ENCODE results near the gene RNF13.
"Not testable (repeated sequence)": the region's sequence is repeated elsewhere in the genome, so short reads cannot be mapped to it uniquely, and the experiment has no call there.

Gene RNF13

DNA sequence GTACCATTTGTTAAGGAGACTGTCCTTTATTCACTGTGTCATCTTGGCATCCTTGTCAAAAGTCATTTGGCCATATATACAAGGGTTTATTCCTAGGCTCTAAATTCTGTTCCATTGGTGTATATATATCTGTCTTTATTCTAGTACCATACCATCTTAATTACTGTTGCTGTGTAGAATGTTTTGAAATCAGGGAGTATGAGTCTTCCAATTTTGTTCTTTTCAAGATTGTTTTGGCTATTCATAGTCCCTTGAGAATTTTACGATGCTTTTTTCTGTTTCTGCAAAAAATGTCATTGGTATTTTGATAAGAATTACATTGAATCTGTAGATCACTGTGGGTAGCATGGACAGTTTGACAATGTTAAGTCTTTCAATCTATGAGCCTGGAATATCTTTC lies 128.9 kb downstream of the RNF13 start:
- no peak overlapping the region for H3K27ac Mint-ChIP-seq
- H3K27me3 Mint-ChIP-seq = no peaks in the 10 kb centered on the region
- H3K4me1 Mint-ChIP-seq (ENCODE audit: low read depth) = peaks cover 21% of the 10 kb centered on the region
- H3K9me3 Mint-ChIP-seq = peaks cover 4% of the 10 kb centered on the region
- no peak overlapping the region for H3K4me3 Mint-ChIP-seq
- intact Hi-C loops (cut with micrococcal nuclease) = no loop called here
- peaks cover 92% of the 10 kb centered on the region for H3K36me3 Mint-ChIP-seq (ENCODE audit: low read depth)

GRCh38 chr3:149942409-149942808 lies 129.4 kb downstream of the RNF13 start:
- Mint-ChIP-seq H3K27me3 (no peaks in the 10 kb centered on the region), H3K36me3 (ENCODE audit: low read depth) (peaks cover 93% of the 10 kb centered on the region), H3K9me3 (peaks cover 8% of the 10 kb centered on the region), H3K27ac (no peak overlapping the region), H3K4me1 (ENCODE audit: low read depth) (peaks cover 26% of the 10 kb centered on the region), H3K4me3 (no peak overlapping the region)
- intact Hi-C loops (cut with micrococcal nuclease) = no loop called here

DNA sequence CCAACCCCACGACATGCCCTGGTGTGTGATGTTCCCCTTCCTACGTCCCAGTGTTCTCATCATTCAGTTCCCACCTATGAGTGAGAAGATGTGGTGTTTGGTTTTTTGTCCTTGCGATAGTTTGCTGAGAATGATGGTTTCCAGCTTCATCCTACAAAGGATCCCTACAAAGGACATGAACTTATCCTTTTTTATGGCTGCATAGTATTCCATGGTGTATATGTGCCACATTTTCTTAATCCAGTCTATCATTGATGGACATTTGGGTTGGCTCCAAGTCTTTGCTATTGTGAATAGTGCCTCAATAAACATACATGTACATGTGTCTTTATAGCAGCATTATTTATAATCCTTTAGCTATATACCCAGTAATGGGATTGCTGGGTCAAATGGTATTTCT lies 131.0 kb downstream of the RNF13 start:
- H3K27me3 Mint-ChIP-seq; intact Hi-C loops (cut with micrococcal nuclease); H3K4me3 Mint-ChIP-seq; H3K27ac Mint-ChIP-seq; H3K9me3 Mint-ChIP-seq: not testable (repeated sequence)
- H3K4me1 Mint-ChIP-seq (ENCODE audit: low read depth) = peaks cover 37% of the 10 kb centered on the region
- peaks cover 99% of the 10 kb centered on the region for H3K36me3 Mint-ChIP-seq (ENCODE audit: low read depth)

GRCh38 chr3:149947231-149947630 lies 134.2 kb downstream of the RNF13 start:
- Mint-ChIP-seq H3K27ac (peak overlapping the region; percentile 65), H3K27me3 (no peaks in the 10 kb centered on the region), H3K9me3 (peaks cover 8% of the 10 kb centered on the region), H3K4me3 (no peak overlapping the region), H3K36me3 (ENCODE audit: low read depth) (peaks cover 98% of the 10 kb centered on the region), H3K4me1 (ENCODE audit: low read depth) (peaks cover 43% of the 10 kb centered on the region)
- intact Hi-C loops (cut with micrococcal nuclease) = no loop called here

GRCh38 chr3:149949181-149949580 lies 136.2 kb downstream of the RNF13 start:
- Mint-ChIP-seq H3K27ac (no peak overlapping the region), H3K27me3 (no peaks in the 10 kb centered on the region), H3K4me3 (no peak overlapping the region), H3K4me1 (ENCODE audit: low read depth) (peaks cover 43% of the 10 kb centered on the region), H3K36me3 (ENCODE audit: low read depth) (peaks cover 79% of the 10 kb centered on the region), H3K9me3 (peaks cover 8% of the 10 kb centered on the region)
- intact Hi-C loops (cut with micrococcal nuclease) = no loop called here

GRCh38 chr3:149954812-149955211 lies 141.8 kb downstream of the RNF13 start:
- Mint-ChIP-seq H3K27ac (no peak overlapping the region), H3K9me3 (no peaks in the 10 kb centered on the region), H3K36me3 (ENCODE audit: low read depth) (peaks cover 56% of the 10 kb centered on the region), H3K4me1 (ENCODE audit: low read depth) (peaks cover 10% of the 10 kb centered on the region), H3K27me3 (no peaks in the 10 kb centered on the region), H3K4me3 (no peak overlapping the region)
- intact Hi-C loops (cut with micrococcal nuclease) = no loop called here

DNA sequence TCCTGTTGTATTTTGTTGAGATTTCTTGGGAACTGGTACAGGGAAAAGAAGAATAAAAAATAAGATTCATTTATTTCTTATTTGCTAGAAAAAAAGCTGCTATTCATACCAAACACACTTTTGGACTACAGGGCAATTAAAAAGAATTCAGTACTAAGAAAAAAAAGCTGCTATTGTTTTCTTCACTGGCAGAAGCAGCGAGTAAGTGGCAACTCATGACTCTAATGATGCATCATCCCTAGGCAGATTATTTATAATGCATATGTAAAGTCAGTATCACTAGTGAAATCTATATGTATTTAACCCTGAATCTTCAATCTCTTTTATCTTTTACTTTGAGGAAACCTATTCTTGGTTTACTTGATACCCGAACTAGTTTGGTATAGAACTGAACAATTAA lies 142.4 kb downstream of the RNF13 start:
- intact Hi-C loops (cut with micrococcal nuclease) = no loop called here
- no peaks in the 10 kb centered on the region for H3K27me3 Mint-ChIP-seq
- H3K9me3 Mint-ChIP-seq = no peaks in the 10 kb centered on the region
- H3K36me3 Mint-ChIP-seq (ENCODE audit: low read depth) = peaks cover 54% of the 10 kb centered on the region
- H3K27ac Mint-ChIP-seq = no peak overlapping the region
- peaks cover 10% of the 10 kb centered on the region for H3K4me1 Mint-ChIP-seq (ENCODE audit: low read depth)
- H3K4me3 Mint-ChIP-seq = no peak overlapping the region

- Mint-ChIP-seq H3K4me3 (no peak overlapping the region), H3K27ac (no peak overlapping the region), H3K36me3 (ENCODE audit: low read depth) (peaks cover 48% of the 10 kb centered on the region), H3K27me3 (no peaks in the 10 kb centered on the region), H3K9me3 (no peaks in the 10 kb centered on the region), H3K4me1 (ENCODE audit: low read depth) (peaks cover 4% of the 10 kb centered on the region)
- intact Hi-C loops (cut with micrococcal nuclease) = no loop called here
Observed at GRCh38 chr3:149957361-149958125, 144.5 kb downstream of the RNF13 start.

DNA sequence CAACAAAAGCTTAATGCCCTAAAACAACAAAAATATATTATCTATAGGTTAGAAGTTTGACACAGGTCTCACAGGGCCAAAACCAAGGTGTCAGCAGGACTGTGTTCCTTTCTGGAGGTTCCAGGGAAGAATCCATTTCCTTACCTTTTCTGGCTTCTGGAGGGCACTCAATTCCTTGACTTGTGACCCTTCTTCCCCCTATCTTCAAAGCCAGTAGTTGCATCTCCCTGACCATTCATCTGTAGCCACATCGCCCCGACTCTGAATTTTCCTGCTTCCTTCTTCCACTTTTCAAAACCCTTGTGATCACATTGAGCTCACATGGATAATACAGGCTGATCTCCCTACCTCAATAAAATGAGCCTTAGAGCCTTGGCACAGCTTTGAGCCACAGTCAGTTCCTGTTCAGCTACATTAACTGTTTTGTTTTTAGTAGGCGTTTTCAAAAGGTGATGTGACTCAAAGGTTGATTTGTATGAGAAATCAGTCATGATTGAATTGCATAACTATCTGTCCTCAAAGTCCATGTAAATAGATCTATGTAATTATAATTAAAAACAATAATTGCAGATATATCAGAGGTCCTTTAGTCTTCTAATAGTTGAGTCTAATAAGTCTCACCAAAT lies 145.3 kb downstream of the RNF13 start:
- Mint-ChIP-seq H3K36me3 (ENCODE audit: low read depth) (peaks cover 49% of the 10 kb centered on the region), H3K27ac (no peak overlapping the region), H3K4me3 (no peak overlapping the region), H3K4me1 (ENCODE audit: low read depth) (peaks cover 4% of the 10 kb centered on the region), H3K27me3 (no peaks in the 10 kb centered on the region), H3K9me3 (no peaks in the 10 kb centered on the region)
- intact Hi-C loops (cut with micrococcal nuclease) = no loop called here

- Mint-ChIP-seq H3K4me3 (no peak overlapping the region), H3K9me3 (no peaks in the 10 kb centered on the region), H3K36me3 (ENCODE audit: low read depth) (peaks cover 57% of the 10 kb centered on the region), H3K4me1 (ENCODE audit: low read depth) (peaks cover 4% of the 10 kb centered on the region), H3K27me3 (no peaks in the 10 kb centered on the region), H3K27ac (no peak overlapping the region)
- intact Hi-C loops (cut with micrococcal nuclease) = no loop called here
Observed at GRCh38 chr3:149959443-149959842, 146.4 kb downstream of the RNF13 start.

GRCh38 chr3:149963485-149963884 lies 150.5 kb downstream of the RNF13 start:
- intact Hi-C loops (cut with micrococcal nuclease) = loop anchor here (10.0 kb wide), 1 partner anchor 531 kb away; no protein-coding TSS in a partner anchor

DNA sequence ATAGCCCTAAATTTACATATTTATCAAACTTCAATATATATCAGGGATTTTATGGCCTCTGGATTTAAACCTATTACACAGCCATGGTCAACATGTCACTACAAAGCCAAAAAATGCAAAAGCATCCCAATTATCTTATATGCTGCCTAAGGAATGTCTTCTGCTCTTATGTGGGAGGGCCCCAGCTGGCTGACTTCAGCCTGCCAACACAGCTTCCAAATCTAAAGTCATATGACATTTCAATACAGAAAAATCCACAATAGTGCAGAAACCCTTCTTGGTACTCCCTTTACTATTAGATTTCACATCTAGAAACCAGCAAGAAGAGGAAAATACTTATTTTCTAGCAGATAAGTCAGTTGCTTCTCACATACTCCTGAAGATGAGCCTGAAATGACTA lies 151.3 kb downstream of the RNF13 start:
- Mint-ChIP-seq H3K36me3 (ENCODE audit: low read depth) (peaks cover 59% of the 10 kb centered on the region), H3K4me3 (no peak overlapping the region)

More at GRCh38 chr3:149963485-149963884, 150.5 kb downstream of the RNF13 start:
- Mint-ChIP-seq H3K4me3 (no peak overlapping the region), H3K27me3 (peaks cover 8% of the 10 kb centered on the region), H3K9me3 (no peaks in the 10 kb centered on the region), H3K27ac (no peak overlapping the region), H3K4me1 (ENCODE audit: low read depth) (no peaks in the 10 kb centered on the region), H3K36me3 (ENCODE audit: low read depth) (peaks cover 58% of the 10 kb centered on the region)

GRCh38 chr3:149965278-149965677 lies 152.3 kb downstream of the RNF13 start:
- intact Hi-C loops (cut with micrococcal nuclease) = loop anchor here (5.0 to 10.0 kb wide), 2 partner anchors 257 to 530 kb away; no protein-coding TSS in a partner anchor
- Mint-ChIP-seq H3K36me3 (ENCODE audit: low read depth) (peaks cover 57% of the 10 kb centered on the region), H3K9me3 (no peaks in the 10 kb centered on the region), H3K27ac (no peak overlapping the region), H3K4me1 (ENCODE audit: low read depth) (peaks cover 13% of the 10 kb centered on the region), H3K27me3 (peaks cover 21% of the 10 kb centered on the region), H3K4me3 (no peak overlapping the region)

More for the DNA sequence above, 151.3 kb downstream of the RNF13 start:
- intact Hi-C loops (cut with micrococcal nuclease) = loop anchor here (10.0 kb wide), 1 partner anchor 531 kb away; no protein-coding TSS in a partner anchor
- no peaks in the 10 kb centered on the region for H3K9me3 Mint-ChIP-seq
- no peak overlapping the region for H3K27ac Mint-ChIP-seq
- peaks cover 14% of the 10 kb centered on the region for H3K27me3 Mint-ChIP-seq
- peaks cover 6% of the 10 kb centered on the region for H3K4me1 Mint-ChIP-seq (ENCODE audit: low read depth)

DNA sequence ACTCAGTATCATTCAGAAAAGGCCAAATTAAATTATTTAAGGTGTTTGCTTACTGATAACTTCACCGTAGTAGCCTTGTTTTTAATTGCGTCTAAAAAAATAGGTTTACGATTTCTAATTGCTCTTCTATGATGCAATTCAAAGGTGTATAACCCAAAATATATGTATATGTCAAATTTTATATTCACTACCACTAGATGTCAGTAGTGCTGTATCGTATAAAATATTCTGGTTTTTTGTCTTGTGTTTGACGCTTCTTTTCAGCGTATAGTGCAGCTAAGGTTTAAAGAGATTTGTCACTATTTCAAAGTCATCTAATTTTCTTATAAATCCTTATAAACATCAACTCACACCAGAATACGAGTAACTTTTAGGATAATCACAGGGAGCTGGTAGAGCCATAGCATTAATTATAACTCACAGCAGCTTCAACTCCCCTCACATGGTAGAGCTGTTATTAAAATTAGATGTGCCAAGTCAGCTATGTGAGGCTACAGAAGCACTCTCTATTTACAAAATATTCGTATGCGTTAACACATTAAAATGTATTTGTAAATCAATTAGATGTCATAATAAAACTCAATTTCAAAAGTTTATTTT lies 154.2 kb downstream of the RNF13 start:
- Mint-ChIP-seq H3K4me3 (no peak overlapping the region), H3K27ac (no peak overlapping the region), H3K9me3 (no peaks in the 10 kb centered on the region), H3K27me3 (peaks cover 36% of the 10 kb centered on the region), H3K4me1 (ENCODE audit: low read depth) (peaks cover 20% of the 10 kb centered on the region), H3K36me3 (ENCODE audit: low read depth) (peaks cover 45% of the 10 kb centered on the region)
- intact Hi-C loops (cut with micrococcal nuclease) = loop anchor here (5.0 to 10.0 kb wide), 2 partner anchors 255 to 528 kb away; no protein-coding TSS in a partner anchor

Measured in dendritic cell treated with granulocyte-macrophage colony-stimulating factor and Interleukin-4, amounts not matched to agents 40 ng/mL and 50 ng/mL, for 4 days (primary cell).